Measurements from ENCODE around the gene NDC1.
"Not testable (repeated sequence)": the region's sequence is repeated elsewhere in the genome, so short reads cannot be mapped to it uniquely, and the experiment has no call there.

NDC1 gene

DNA sequence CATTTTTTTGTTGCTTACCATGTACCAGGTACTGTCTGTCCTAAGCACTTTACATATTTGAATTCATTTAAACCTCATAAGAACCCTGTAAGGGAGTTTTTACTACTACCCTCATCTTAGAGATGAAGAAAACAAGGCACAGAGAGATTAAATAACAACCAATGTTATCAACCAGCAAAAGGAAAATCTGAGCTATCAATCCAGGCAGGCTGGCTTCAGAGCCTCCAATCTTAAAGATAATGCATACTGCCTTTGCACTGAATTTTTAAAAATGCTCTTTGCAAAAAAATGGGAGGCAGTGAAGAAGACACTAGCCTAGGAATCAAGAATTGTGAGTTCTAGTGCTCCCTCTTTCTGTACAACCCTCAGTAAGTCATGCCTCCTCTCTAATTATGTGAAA, 18.7 kb downstream of the NDC1 start:
- no peaks in the 10 kb centered on the region for H3K9me3 Mint-ChIP-seq
- peaks cover 27% of the 10 kb centered on the region for H3K36me3 Mint-ChIP-seq (ENCODE audit: insufficient read depth)
- DNase-seq (ENCODE audit: low spot score in 2 of 2): no peak
- no peak for ATAC-seq (replicated peaks; ENCODE audit: extremely low read depth, poor library complexity, severe bottlenecking)
- peaks cover 17% of the 10 kb centered on the region for H3K4me1 Mint-ChIP-seq
- no peaks in the 10 kb centered on the region for H3K27me3 Mint-ChIP-seq
- H3K4me3 Mint-ChIP-seq: no peak overlapping the region
- no peak overlapping the region for H3K27ac Mint-ChIP-seq (ENCODE audit: low read depth)

- DNase-seq (ENCODE audit: low spot score in 2 of 2); H3K27ac Mint-ChIP-seq (ENCODE audit: low read depth); H3K4me3 Mint-ChIP-seq; H3K27me3 Mint-ChIP-seq; ATAC-seq (replicated peaks; ENCODE audit: extremely low read depth, poor library complexity, severe bottlenecking); H3K9me3 Mint-ChIP-seq: not testable (repeated sequence)
- Mint-ChIP-seq H3K36me3 (ENCODE audit: insufficient read depth) (peaks cover 26% of the 10 kb centered on the region), H3K4me1 (peaks cover 25% of the 10 kb centered on the region)
These were observed 21.5 kb downstream of the NDC1 start for GRCh38 chr1:53816584-53816983.

GRCh38 chr1:53815484-53815883, 22.6 kb downstream of the NDC1 start:
- Mint-ChIP-seq H3K36me3 (ENCODE audit: insufficient read depth) (peaks cover 26% of the 10 kb centered on the region), H3K4me1 (peaks cover 27% of the 10 kb centered on the region)
- H3K27ac Mint-ChIP-seq (ENCODE audit: low read depth); H3K4me3 Mint-ChIP-seq; H3K9me3 Mint-ChIP-seq; H3K27me3 Mint-ChIP-seq; ATAC-seq (replicated peaks; ENCODE audit: extremely low read depth, poor library complexity, severe bottlenecking); DNase-seq (ENCODE audit: low spot score in 2 of 2): not testable (repeated sequence)

DNA sequence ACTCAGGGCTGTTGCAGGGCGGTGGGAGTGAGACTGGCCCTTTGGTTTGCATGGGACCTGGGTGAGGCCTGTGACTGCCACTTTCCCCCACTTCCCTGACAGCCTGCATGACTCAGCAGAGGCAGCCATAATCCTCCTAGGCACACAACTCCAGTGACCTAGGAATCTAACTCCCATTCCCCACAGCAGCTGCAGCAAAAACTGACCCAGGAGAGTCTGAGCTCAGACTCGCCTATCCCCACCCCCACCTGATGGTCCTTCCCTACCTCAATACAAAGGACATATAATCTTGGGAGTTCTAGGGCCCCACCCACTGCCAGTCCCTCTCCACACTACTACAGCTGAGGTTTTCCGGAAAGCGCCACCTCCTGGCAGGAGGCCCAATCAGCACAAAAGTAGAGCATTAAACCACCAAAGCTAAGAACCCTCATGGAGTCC, 26.7 kb downstream of the NDC1 start:
- H3K4me3 Mint-ChIP-seq: no peak overlapping the region
- peaks cover 20% of the 10 kb centered on the region for H3K4me1 Mint-ChIP-seq
- no peak for DNase-seq (ENCODE audit: low spot score in 2 of 2)
- H3K27ac Mint-ChIP-seq (ENCODE audit: low read depth): no peak overlapping the region
- peaks cover 21% of the 10 kb centered on the region for H3K36me3 Mint-ChIP-seq (ENCODE audit: insufficient read depth)
- no peak for ATAC-seq (replicated peaks; ENCODE audit: extremely low read depth, poor library complexity, severe bottlenecking)
- no peaks in the 10 kb centered on the region for H3K27me3 Mint-ChIP-seq
- H3K9me3 Mint-ChIP-seq: no peaks in the 10 kb centered on the region

GRCh38 chr1:53810497-53810896, 27.6 kb downstream of the NDC1 start:
- peaks cover 12% of the 10 kb centered on the region for H3K4me1 Mint-ChIP-seq
- ATAC-seq (replicated peaks; ENCODE audit: extremely low read depth, poor library complexity, severe bottlenecking) (no peak), DNase-seq (ENCODE audit: low spot score in 2 of 2) (no peak)
- H3K27ac Mint-ChIP-seq (ENCODE audit: low read depth): no peak overlapping the region
- H3K27me3 Mint-ChIP-seq: no peaks in the 10 kb centered on the region
- H3K4me3 Mint-ChIP-seq: no peak overlapping the region
- no peaks in the 10 kb centered on the region for H3K9me3 Mint-ChIP-seq
- H3K36me3 Mint-ChIP-seq (ENCODE audit: insufficient read depth): peaks cover 21% of the 10 kb centered on the region

GRCh38 chr1:53810007-53810406, 28.1 kb downstream of the NDC1 start:
- Mint-ChIP-seq H3K9me3 (no peaks in the 10 kb centered on the region), H3K36me3 (ENCODE audit: insufficient read depth) (peaks cover 25% of the 10 kb centered on the region)

GRCh38 chr1:53807916-53808315, 30.2 kb downstream of the NDC1 start:
- H3K4me1 Mint-ChIP-seq: peaks cover 10% of the 10 kb centered on the region
- H3K36me3 Mint-ChIP-seq (ENCODE audit: insufficient read depth): peaks cover 29% of the 10 kb centered on the region
- H3K9me3 Mint-ChIP-seq: no peaks in the 10 kb centered on the region
- DNase-seq (ENCODE audit: low spot score in 2 of 2): no peak
- no peak for ATAC-seq (replicated peaks; ENCODE audit: extremely low read depth, poor library complexity, severe bottlenecking)
- H3K4me3 Mint-ChIP-seq: no peak overlapping the region
- no peaks in the 10 kb centered on the region for H3K27me3 Mint-ChIP-seq
- H3K27ac Mint-ChIP-seq (ENCODE audit: low read depth): no peak overlapping the region

More at GRCh38 chr1:53810007-53810406, 28.1 kb downstream of the NDC1 start:
- DNase-seq (ENCODE audit: low spot score in 2 of 2) (no peak), ATAC-seq (replicated peaks; ENCODE audit: extremely low read depth, poor library complexity, severe bottlenecking) (no peak)
- Mint-ChIP-seq H3K27me3 (no peaks in the 10 kb centered on the region), H3K4me3 (no peak overlapping the region), H3K4me1 (peaks cover 10% of the 10 kb centered on the region), H3K27ac (ENCODE audit: low read depth) (no peak overlapping the region)

DNA sequence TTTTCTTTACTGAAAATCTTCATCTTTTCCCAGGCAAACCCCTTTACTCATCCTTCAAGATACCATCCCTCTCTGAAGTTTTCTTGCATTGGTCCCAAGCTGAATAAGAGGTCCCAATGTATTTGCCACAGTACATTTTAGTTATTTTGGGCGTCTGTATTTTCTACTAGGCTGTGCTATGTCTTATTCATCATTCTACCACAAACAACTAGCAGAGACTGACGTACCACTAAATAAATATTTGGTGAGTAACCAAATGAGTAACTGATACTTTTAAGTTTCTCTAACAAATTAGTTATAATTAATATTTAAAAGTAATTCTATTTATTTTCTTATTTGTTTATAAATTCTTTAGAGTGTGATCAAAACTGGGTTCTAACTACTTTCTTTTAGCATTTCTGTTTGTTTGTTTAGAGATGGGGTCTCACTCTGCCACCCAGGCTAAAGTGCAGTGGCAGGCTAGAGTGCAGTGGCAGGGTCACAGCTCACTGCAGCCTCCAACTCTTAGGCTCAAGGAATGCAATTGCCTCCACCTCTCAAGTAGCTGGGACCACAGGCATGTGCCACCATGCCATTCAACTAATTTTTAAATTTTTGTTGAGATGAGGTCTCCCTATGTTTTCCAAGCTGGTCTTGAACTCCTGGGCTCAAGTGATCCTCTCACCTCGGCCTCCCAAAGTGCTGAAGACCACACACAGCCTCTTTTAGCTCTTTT, 33.1 kb downstream of the NDC1 start:
- DNase-seq (ENCODE audit: low spot score in 2 of 2) (no peak), ATAC-seq (replicated peaks; ENCODE audit: extremely low read depth, poor library complexity, severe bottlenecking) (no peak)
- Mint-ChIP-seq H3K27ac (ENCODE audit: low read depth) (no peak overlapping the region), H3K27me3 (no peaks in the 10 kb centered on the region), H3K36me3 (ENCODE audit: insufficient read depth) (peaks cover 43% of the 10 kb centered on the region), H3K9me3 (no peaks in the 10 kb centered on the region), H3K4me3 (no peak overlapping the region), H3K4me1 (no peaks in the 10 kb centered on the region)

GRCh38 chr1:53804181-53804580, 33.9 kb downstream of the NDC1 start:
- Mint-ChIP-seq H3K4me3 (no peak overlapping the region), H3K36me3 (ENCODE audit: insufficient read depth) (peaks cover 48% of the 10 kb centered on the region), H3K27ac (ENCODE audit: low read depth) (no peak overlapping the region), H3K9me3 (no peaks in the 10 kb centered on the region), H3K4me1 (no peaks in the 10 kb centered on the region), H3K27me3 (no peaks in the 10 kb centered on the region)
- ATAC-seq (replicated peaks; ENCODE audit: extremely low read depth, poor library complexity, severe bottlenecking): no peak
- no peak for DNase-seq (ENCODE audit: low spot score in 2 of 2)

- ATAC-seq (replicated peaks; ENCODE audit: extremely low read depth, poor library complexity, severe bottlenecking) (no peak), DNase-seq (ENCODE audit: low spot score in 2 of 2) (no peak)
- H3K27me3 Mint-ChIP-seq: no peaks in the 10 kb centered on the region
- no peaks in the 10 kb centered on the region for H3K9me3 Mint-ChIP-seq
- no peak overlapping the region for H3K27ac Mint-ChIP-seq (ENCODE audit: low read depth)
- H3K4me3 Mint-ChIP-seq: no peak overlapping the region
- no peaks in the 10 kb centered on the region for H3K4me1 Mint-ChIP-seq
- H3K36me3 Mint-ChIP-seq (ENCODE audit: insufficient read depth): peaks cover 47% of the 10 kb centered on the region
These were observed 37.5 kb downstream of the NDC1 start for GRCh38 chr1:53800621-53801020.

- H3K27ac Mint-ChIP-seq (ENCODE audit: low read depth): no peak overlapping the region
These were observed 39.0 kb downstream of the NDC1 start for GRCh38 chr1:53799141-53799540.

DNA sequence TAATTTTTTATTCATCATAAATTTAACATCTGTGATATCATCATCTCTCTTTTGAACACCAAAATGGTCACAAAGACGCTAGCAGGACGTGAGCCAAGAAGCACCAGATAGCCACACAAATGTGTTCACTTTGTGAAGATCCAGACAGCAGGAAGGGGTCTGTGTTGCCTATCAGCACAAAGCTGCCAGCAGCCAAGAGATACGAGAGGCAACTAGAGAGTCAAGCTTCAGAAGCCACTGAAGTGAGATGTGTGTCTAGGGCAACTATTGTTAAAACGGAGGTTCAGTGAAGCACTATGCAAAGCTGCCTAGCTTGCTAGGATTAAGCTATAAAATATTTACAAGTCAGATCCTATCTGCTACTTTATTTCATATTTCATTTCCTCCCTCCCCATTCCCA, 45.3 kb downstream of the NDC1 start:
- Mint-ChIP-seq H3K36me3 (ENCODE audit: insufficient read depth) (peaks cover 32% of the 10 kb centered on the region), H3K27me3 (no peaks in the 10 kb centered on the region), H3K9me3 (no peaks in the 10 kb centered on the region), H3K4me3 (no peak overlapping the region), H3K4me1 (no peaks in the 10 kb centered on the region), H3K27ac (ENCODE audit: low read depth) (no peak overlapping the region)
- no peak for DNase-seq (ENCODE audit: low spot score in 2 of 2)
- ATAC-seq (replicated peaks; ENCODE audit: extremely low read depth, poor library complexity, severe bottlenecking): no peak

More at GRCh38 chr1:53799141-53799540, 39.0 kb downstream of the NDC1 start:
- Mint-ChIP-seq H3K9me3 (no peaks in the 10 kb centered on the region), H3K27me3 (no peaks in the 10 kb centered on the region), H3K4me3 (no peak overlapping the region), H3K36me3 (ENCODE audit: insufficient read depth) (peaks cover 45% of the 10 kb centered on the region), H3K4me1 (no peaks in the 10 kb centered on the region)
- no peak for DNase-seq (ENCODE audit: low spot score in 2 of 2)
- no peak for ATAC-seq (replicated peaks; ENCODE audit: extremely low read depth, poor library complexity, severe bottlenecking)

GRCh38 chr1:53787655-53788054, 50.4 kb downstream of the NDC1 start:
- Mint-ChIP-seq H3K9me3 (no peaks in the 10 kb centered on the region), H3K36me3 (ENCODE audit: insufficient read depth) (peaks cover 37% of the 10 kb centered on the region), H3K27ac (ENCODE audit: low read depth) (no peak overlapping the region), H3K4me1 (no peaks in the 10 kb centered on the region), H3K4me3 (no peak overlapping the region), H3K27me3 (no peaks in the 10 kb centered on the region)
- no peak for ATAC-seq (replicated peaks; ENCODE audit: extremely low read depth, poor library complexity, severe bottlenecking)
- no peak for DNase-seq (ENCODE audit: low spot score in 2 of 2)
